ENCODE measurements around the gene NAV2.

The NAV2 gene

GRCh38 chr11:19976281-19976941 is 263.8 kb downstream of the NAV2 start:
- peaks cover 15% of the 10 kb centered on the region for H3K27me3 Mint-ChIP-seq (ENCODE audit: low read depth, poor library complexity)
- no peaks in the 10 kb centered on the region for H3K36me3 Mint-ChIP-seq (ENCODE audit: low read depth)
- H3K27ac Mint-ChIP-seq, result peak overlapping the region; percentile 36
- TF ChIP-seq CTCF (IDR thresholded peaks at IDR 0.05), result no peak
- no peak overlapping the region for H3K4me3 Mint-ChIP-seq
- no peaks in the 10 kb centered on the region for H3K9me3 Mint-ChIP-seq
- H3K4me1 Mint-ChIP-seq, result peaks cover 62% of the 10 kb centered on the region
- no peak for DNase-seq

- Mint-ChIP-seq H3K27me3 (ENCODE audit: low read depth, poor library complexity) (peaks cover 11% of the 10 kb centered on the region), H3K4me3 (no peak overlapping the region), H3K27ac (peak overlapping the region; percentile 23), H3K4me1 (peaks cover 61% of the 10 kb centered on the region), H3K9me3 (no peaks in the 10 kb centered on the region), H3K36me3 (ENCODE audit: low read depth) (no peaks in the 10 kb centered on the region)
- DNase-seq, result no peak
- TF ChIP-seq CTCF (IDR thresholded peaks at IDR 0.05), result no peak
Observed at GRCh38 chr11:19977941-19978340, 265.3 kb downstream of the NAV2 start.

- H3K4me1 Mint-ChIP-seq, result peaks cover 68% of the 10 kb centered on the region
- no peak for DNase-seq
- TF ChIP-seq CTCF (IDR thresholded peaks at IDR 0.05), result no peak
- peak overlapping the region; percentile 24 for H3K27ac Mint-ChIP-seq
- no peak overlapping the region for H3K4me3 Mint-ChIP-seq
- H3K36me3 Mint-ChIP-seq (ENCODE audit: low read depth), result no peaks in the 10 kb centered on the region
- no peaks in the 10 kb centered on the region for H3K9me3 Mint-ChIP-seq
- peaks cover 10% of the 10 kb centered on the region for H3K27me3 Mint-ChIP-seq (ENCODE audit: low read depth, poor library complexity)
Observed at GRCh38 chr11:19978668-19979518, 266.3 kb downstream of the NAV2 start.

DNA sequence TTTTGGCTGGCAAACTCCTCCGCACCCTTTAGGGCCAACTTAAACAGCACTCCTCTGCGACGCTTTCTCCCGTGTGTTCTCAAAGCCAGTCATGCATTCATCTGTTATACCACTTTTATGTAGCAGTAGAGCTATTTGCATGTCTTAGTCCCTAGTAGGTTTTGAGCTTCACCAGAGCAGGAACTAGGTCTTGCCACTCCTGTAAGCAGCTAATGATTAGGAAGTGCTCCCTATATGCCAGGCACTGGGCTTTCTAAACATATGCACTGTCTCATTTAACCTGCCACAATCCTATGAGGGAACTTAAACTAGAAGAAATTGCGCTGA is 266.8 kb downstream of the NAV2 start:
- no peak for TF ChIP-seq CTCF (IDR thresholded peaks at IDR 0.05)

DNA sequence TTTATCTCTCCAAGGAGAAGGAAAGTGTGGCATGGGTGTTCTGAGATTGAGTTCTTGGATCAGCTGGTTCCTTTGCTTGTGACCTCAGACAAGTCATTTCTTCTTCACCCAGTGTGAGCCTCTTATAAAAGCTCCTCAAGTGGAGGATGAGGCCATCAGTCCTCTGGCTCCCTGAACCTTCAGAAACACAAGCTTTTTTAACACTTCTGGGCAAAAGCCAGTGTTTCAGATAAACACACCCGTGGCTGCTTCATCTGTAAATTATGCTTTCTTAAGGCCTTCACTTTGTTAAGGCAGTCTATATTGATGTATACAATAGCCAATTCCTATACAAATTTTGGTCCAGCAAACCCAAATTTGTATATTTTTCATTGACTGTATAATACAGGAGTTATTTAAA is 267.8 kb downstream of the NAV2 start:
- Mint-ChIP-seq H3K9me3 (no peaks in the 10 kb centered on the region), H3K27ac (no peak overlapping the region), H3K36me3 (ENCODE audit: low read depth) (no peaks in the 10 kb centered on the region), H3K4me1 (peaks cover 82% of the 10 kb centered on the region), H3K27me3 (ENCODE audit: low read depth, poor library complexity) (peaks cover 11% of the 10 kb centered on the region), H3K4me3 (no peak overlapping the region)
- TF ChIP-seq CTCF (IDR thresholded peaks at IDR 0.05), result no peak
- no peak for DNase-seq

More for the DNA sequence above, 266.8 kb downstream of the NAV2 start:
- no peaks in the 10 kb centered on the region for H3K9me3 Mint-ChIP-seq
- no peaks in the 10 kb centered on the region for H3K36me3 Mint-ChIP-seq (ENCODE audit: low read depth)
- no peak for DNase-seq
- peaks cover 10% of the 10 kb centered on the region for H3K27me3 Mint-ChIP-seq (ENCODE audit: low read depth, poor library complexity)
- no peak overlapping the region for H3K4me3 Mint-ChIP-seq
- H3K27ac Mint-ChIP-seq, result no peak overlapping the region
- H3K4me1 Mint-ChIP-seq, result peaks cover 74% of the 10 kb centered on the region
